HG03565 (cell line): Measurements from ENCODE around the gene FAM171A2.

ENCODE experiments used
- ATAC-seq: cut with Tn5 transposase; IDR thresholded peaks from one replicate; pipeline ENCODE4 v1.9.1; 2021; ENCODE audit warnings: mild to moderate bottlenecking, moderate library complexity; ENCODE audit not compliant: unreplicated experiment

FAM171A2 gene

DNA sequence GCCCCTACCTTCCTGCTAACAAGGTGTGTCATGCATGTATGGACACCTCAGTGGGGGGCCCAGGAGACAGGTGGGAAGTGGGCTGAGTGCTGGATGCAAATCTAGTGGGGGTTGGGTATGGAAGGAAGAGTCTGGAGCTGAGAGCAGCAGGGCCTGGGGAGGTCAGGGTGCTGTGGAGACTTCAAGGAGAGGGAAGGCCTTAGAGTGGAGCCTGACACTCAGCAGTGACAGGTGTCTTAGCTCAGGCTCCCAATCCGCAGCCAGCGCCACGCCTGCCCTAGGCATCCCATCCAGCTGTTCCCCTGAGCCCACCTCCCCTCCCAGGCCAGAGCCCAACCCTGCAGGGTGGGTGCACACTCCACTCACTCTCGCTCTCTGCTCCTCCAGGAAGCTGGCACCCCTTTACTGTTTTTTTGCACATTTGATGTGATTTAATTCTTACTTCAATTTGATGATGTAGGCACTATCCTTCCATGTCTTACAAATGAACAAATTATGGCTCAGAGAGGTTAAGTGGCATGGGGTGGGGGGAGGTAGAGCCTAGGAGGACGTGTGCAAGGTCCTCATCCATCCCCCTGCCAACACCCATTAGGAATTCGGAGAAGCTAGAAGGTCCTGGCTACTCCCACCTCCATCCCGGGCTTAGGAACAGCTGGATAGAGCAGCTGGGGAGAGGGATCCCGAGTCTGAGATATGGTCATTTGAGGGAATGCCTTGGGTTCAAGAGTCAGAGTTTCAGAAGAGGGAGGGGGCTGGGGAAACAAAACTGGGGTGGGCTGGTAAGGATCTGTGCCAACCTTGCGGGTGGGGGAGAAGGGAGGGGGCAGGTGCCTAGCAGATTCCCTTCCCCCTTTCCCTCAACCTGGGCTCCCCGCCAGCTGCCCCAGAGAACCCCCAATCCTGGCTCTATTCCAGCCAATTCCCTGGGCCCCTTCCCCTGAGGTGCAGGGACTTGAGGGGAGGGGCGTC is 2.1 kb downstream of the FAM171A2 start:
- no peak for ATAC-seq

DNA sequence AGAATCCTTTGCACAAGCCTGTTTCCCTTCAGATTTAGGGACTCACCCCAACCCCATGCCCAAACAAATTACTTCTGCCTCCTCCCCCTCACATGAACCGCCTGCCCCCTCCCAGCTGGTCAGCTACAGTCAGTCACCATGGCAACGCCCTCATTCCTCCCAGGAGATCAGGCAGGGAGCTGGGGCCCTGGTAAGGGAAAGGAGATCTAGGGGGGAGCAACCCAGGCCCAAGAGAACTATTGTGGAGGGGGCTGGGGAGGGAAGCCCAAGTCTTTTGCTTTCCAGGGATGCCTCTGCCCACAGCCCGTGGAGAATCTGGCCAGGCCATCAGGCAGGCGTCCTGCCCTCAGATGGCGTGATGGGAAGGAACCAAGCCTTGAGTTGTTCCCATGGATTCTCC is 2.8 kb downstream of the FAM171A2 start:
- no peak for ATAC-seq

DNA sequence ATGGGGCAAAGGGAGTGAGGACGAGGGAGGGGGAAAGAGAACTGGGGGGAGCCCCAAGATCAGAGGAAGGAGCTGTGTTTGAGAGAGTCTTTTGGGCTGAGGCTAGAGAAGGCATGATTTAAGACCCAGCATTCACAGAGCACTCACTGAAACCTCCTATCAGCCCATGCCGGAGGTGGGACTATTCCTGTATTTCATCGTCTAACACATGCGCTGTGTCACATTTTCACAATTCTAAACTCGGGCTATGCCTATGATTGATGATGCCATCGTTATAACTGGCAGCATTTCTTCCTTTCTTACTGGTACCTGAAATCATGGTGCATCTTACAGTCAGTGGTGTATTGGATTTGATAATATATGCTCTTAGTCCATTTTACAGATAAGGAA is 3.5 kb downstream of the FAM171A2 start:
- ATAC-seq = no peak

DNA sequence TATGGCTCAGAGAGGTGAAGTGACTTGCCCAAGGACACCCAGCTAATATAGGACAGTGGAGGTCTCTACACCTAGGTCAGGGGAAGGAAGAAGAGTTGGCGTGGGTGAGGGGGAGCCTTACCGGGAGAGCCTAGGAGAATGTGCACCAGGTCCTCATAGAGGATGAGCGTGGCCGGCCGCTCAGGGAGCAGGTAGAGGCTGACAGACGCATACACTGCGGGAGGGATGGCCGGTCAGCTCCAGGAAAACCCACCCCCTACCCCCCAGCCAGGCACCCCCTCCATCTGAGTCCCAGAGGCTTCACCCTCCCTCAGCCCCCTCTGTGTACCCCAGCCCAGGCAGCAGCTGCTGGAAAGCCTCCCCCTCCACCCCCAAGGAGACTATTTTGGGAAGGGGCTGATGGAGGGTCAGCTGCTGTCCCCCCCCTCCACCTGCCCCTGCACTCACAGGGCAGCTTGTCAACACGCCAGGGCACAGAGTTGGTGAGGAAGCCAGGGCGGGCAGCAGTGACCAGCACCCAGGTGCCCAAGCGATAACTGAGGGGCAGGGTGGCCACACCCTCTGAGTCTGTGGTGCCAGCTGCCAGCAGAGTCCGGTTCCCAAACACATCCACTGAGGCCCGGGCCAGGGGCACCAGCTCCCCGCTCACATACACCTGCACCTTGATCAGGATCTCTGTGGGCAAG is 4.1 kb downstream of the FAM171A2 start:
- ATAC-seq = no peak

DNA sequence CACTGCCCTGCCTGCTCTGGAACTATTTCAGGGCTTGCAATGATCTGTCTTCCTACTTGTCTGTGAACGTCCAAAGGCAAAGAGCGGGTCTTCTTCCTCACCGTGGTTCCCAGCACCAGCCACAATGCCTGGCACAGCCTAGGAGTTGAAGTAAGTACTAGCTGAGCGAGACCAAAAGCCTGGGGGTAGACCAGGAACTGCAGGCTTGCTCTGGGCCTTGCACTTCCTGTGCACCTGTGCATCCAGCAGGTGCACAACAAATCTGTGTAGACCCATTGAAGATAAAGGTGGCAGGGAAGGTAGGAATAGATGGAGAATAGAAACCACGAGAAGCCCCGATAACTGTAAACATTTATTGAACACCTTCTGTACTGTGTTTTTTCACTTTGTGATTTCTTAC is 4.6 kb downstream of the FAM171A2 start:
- no peak for ATAC-seq

DNA sequence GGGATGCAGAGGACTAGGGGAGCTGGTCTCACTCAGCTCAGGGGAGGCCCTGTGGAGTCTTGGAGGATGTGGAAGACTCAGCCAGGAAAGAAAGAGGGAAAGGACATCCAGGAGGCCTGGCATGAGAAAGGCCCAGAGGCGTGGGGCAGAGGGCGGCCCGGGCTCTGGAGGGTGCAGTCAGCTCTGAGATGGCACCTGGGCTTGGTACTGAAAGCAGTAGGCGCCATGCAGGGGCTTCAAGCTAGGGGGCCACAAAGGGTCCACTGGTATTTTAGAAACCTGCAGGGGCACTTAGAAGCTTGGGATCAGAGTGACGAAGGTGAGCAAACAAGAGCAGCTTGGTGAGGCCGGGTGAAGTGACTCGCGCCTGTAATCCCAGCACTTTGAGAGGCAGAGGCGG is 5.6 kb downstream of the FAM171A2 start:
- ATAC-seq = no peak

DNA sequence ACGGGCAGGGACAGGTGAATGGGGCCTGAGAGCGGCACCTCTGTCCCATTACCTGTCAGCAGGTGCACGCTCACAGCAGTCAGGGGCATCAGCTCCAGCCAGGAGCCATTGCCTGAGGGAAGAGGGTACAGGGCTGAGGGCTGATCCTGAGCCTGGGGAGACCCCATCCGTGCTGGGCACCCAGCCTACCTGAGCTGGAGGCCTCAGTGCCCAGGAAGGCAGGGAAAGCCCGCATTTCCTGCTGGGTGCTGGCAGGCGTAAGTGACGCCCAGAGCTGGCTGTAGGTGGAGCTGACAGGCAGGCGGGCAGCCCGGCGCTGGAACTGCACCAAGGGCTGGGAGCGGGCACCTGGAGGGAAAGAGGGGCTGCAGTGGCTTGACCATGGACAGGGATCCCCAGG is 7.4 kb downstream of the FAM171A2 start:
- ATAC-seq = no peak

DNA sequence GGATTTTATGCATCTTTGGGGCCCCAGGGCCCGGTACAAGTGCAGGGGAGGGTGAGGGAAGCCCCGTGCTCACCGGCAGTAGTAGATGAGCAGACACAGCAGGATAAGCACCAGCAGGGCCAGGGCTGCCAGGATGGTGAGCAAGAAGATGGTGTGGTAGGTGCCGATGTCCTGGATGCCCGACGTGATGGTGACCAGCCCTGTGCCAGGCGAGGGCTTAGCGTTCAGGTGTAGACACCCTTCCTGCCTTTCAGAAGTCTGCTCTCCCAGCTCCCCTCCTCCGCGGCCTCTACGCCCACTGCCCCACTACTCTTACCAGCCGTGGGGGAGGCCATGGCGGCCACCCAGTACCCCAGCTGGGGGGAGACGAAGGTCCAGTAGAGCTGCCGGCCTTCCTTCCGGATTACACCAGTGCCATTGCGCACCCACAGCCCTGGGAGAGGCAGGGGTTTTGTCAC is 8.0 kb downstream of the FAM171A2 start:
- ATAC-seq = no peak

DNA sequence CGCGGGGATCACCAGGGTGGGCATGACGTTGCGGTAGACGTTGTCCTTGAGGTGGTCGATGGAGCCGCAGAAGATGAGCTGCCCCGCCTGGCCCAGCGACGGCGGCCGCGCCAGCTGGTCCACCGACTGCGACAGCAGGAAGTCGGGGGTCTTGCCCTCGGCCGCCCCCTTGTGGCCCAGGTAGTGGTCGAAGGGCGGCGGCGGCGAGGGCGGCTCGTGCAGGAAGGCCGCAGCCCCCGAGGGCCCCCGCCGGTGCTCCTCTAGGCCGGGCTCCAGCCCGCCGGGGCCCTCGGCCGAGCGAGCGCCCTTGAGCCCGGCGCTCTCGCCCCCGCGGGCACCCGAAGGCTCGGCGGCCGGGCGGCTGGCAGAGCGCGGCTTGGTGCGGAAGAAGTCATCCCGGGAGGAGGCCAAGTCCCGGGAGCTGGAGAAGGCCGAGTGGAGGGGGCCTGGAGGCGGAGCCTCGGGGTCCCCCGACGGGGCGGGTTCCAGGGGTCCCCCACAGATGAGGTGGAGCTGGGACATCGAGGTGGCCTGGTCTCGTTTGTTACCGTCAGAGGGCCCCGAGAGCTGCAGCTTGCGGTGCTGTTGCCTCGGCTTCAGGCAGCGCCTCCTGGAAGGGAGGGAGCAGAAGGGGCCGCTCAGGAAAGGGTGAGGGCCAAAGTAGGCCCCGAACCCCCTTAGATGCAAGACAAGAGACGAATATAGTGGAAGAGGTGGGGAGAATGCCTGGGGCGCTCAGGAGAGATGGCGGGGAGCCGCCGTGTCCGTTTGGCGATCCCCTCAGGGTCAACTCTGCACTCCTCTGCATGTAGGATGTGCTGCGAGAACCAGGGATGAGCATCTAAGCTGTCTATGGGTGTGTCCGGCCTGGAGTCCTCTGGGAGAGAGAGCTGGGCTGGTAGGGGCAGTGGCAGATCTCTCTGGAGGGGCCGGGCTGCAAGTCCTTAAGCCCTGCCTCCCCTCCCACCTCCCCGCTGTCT is 8.8 kb downstream of the FAM171A2 start:
- no peak for ATAC-seq

DNA sequence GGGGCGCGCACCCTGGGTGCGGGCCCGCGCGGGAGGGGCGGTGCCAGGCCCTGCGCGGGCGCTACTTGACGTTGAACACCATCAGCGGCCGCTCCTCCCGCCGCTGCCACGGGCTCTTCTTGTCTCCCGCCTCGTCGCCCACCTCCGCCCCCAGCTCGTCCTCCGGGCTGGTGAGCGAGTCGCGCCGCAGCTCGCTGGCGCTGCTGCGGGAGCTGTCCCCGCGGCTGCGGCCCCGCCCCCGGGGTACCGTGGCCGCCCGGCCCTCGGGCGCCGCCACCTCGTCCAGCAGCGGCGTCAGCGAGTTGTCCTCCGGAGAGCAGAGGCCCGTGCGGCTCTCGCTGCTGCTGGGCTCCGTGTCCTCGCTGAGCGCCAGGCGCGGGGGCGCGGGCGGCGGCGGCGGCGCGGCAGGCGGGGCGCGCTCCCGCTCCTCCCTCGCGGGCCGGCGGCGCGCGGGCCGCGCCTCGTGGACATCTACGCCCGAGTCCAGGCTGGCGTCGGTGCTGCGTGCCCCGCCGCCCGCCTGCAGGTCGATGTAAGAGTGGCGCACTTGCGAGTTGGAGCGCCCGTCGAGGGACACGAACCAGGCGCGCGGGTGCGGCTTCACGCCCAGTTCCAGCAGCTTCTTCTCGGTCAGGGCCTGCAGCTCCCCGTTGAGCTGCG is 9.9 kb downstream of the FAM171A2 start:
- ATAC-seq = no peak

DNA sequence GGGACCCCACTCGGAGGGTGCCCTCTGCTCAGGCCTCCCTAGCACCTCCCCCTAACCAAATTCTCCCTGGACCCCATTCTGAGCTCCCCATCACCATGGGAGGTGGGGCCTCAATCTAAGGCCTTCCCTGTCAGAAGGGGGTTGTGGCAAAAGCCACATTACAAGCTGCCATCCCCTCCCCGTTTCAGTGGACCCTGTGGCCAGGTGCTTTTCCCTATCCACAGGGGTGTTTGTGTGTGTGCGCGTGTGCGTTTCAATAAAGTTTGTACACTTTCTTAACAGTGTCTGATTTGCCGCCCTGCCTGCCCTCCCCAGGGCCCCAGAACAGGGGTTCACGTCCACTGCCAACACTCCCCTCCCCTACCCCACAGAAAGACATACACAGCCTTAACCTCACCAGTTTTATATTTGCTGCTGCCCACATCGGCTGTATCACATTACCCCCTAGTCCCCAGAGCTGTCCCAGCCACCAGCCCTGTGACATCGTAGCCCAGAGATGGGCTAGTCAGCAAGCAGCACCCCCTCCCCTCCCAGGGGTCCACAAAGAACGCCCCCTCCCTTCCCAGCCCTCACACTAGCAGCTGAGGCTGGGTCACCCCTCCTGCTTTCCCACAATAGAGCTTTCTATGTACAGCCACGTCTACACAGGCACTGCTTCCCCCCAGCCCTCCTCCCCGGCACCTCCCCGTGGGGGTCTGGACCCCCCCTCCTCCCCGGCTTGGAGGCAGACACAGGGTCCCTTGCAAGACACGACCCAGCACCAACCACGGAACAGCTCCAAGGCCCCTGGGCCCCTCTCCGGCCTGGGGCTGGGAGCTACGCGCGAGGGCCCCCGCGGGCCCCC is 10.6 kb downstream of the FAM171A2 start:
- ATAC-seq = no peak

DNA sequence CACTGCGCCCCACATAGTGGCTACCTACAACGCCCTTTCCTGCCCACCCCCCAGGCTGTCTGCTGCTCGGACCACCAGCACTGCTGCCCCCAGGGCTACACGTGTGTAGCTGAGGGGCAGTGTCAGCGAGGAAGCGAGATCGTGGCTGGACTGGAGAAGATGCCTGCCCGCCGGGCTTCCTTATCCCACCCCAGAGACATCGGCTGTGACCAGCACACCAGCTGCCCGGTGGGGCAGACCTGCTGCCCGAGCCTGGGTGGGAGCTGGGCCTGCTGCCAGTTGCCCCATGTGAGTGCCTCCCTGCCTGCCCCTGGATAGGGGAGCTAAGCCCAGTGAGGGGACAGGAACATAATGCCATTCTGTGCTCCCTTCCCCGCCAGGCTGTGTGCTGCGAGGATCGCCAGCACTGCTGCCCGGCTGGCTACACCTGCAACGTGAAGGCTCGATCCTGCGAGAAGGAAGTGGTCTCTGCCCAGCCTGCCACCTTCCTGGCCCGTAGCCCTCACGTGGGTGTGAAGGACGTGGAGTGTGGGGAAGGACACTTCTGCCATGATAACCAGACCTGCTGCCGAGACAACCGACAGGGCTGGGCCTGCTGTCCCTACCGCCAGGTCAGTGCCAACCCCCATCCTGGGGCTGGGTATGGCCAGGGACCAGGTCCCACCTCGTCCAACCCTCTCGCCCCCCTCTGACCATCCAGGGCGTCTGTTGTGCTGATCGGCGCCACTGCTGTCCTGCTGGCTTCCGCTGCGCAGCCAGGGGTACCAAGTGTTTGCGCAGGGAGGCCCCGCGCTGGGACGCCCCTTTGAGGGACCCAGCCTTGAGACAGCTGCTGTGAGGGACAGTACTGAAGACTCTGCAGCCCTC is 11.5 kb downstream of the FAM171A2 start:
- ATAC-seq = no peak

DNA sequence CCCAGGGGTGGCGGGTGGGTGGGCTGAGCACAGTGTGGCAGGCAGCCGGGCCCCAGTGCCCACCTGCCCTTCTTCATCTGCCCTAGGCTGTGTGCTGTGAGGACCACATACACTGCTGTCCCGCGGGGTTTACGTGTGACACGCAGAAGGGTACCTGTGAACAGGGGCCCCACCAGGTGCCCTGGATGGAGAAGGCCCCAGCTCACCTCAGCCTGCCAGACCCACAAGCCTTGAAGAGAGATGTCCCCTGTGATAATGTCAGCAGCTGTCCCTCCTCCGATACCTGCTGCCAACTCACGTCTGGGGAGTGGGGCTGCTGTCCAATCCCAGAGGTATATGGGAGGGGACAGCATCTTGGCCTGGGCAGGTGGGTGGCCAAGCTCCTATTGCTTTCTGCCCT is 12.2 kb downstream of the FAM171A2 start:
- no peak for ATAC-seq

DNA sequence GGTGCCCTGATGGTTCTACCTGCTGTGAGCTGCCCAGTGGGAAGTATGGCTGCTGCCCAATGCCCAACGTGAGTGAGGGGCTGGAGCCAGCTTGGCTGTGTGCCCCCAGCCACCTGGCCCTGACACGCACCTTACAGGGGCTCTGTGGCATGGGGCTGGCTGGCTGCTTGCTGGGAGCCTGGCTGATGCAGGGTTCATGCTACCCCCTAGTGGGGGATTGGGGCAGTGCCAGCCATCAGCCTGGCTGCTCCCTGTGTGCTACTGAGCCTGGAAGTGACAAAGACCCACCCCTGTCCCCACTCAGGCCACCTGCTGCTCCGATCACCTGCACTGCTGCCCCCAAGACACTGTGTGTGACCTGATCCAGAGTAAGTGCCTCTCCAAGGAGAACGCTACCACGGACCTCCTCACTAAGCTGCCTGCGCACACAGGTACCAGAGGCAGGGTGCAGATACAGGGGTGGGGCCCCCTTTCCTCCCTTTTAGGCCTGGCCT is 12.9 kb downstream of the FAM171A2 start:
- no peak for ATAC-seq

DNA sequence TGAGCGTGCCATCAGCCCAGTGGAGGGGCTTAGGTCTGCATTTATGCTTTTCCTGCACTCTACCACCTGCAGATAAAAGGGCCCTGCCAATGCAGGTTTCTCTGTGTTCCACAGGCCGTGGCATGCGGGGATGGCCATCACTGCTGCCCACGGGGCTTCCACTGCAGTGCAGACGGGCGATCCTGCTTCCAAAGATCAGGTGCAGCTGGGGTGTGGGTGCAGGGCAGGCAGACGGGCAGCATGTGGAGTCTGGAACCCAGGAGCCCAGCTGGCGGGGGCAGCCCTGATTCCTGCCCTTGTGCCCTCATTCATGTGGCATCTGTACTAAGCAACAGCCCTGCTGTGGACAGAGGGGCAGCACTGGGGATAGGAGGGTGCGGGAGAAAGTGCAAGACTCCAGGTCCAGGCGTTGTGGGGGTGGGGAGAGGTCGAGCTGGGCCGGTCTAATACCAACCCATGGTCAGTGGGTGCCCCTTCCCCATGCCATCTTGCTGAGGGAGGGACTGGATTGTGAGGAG is 14.0 kb downstream of the FAM171A2 start:
- no peak for ATAC-seq

DNA sequence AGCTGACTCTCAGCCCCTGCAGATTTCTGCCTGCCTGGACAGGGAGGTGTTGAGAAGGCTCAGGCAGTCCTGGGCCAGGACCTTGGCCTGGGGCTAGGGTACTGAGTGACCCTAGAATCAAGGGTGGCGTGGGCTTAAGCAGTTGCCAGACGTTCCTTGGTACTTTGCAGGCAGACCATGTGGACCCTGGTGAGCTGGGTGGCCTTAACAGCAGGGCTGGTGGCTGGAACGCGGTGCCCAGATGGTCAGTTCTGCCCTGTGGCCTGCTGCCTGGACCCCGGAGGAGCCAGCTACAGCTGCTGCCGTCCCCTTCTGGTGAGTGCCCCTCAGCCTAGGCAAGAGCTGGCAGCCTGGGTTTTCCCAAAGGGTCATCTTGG is 14.7 kb downstream of the FAM171A2 start:
- peak; percentile 0 for ATAC-seq

DNA sequence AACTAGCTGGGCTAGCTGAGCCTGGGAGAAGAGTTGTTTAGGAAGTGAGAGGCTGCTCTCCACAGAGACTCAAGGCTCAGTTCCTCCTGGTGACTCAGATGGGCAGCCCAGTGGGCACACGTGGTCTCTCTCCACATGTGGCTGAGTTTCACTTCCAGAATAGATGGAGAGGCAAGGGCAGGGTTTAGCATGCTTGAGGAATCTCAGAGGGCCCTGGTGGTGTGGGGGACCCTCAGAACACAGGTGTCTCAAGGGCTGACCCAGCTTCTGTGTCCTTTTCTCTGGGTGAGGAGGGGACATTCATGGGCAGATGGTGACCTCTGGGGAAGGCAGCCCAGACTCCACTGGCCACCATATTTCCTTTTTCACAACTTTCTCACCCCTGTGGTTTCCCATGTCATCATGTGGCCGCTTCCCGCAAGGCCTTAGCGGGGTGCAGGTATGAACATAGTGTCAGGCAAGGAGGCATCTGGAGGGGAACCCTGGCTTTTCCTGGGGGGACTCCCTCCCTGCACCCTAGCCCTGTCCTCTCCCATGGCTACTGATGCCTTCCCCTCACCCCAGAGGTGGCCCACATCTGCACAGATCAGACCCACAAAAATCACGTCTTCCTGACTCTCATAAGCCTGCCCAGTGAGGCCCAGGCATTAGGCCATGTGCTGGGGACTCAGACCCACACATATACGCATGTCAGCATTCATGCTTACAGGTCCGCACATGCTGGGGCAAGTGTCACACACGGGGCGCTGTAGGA is 15.2 kb downstream of the FAM171A2 start:
- ATAC-seq = peak; percentile 29
